Amniotic epithelial cell (primary cell): ENCODE results near the gene SPDYE3.
A peak's percentile ranks its signal among the peaks of the same experiment; 100 is the strongest.
"Not testable (repeated sequence)": the region's sequence is repeated elsewhere in the genome, so short reads cannot be mapped to it uniquely, and the experiment has no call there.

Source experiments
- DNase-seq: peaks from one replicate; pipeline ENCODE4 v3.0.0-alpha.2; 2010; ENCODE audit warnings: low read depth

The SPDYE3 gene

DNA sequence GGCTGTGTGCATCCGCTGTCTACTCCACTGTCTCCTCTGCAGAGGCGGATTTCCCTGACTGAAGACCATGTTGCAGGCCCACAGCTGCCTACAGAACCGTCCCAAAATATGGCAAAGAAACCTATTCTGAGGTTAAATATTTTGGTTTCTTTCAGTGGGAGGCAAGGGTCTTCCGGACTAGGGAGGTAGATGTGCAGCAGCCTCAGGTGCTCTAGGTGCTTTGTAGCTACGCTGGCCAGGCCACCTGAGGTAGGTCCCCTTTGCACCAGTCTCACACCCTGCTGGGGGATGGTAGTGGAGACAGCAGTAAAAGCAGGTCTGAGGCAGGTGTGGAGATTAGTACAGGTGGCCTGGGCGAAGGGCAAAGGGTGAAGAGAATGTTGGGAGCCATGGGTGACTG, 42.3 kb downstream of the SPDYE3 start:
- DNase-seq = no peak

DNA sequence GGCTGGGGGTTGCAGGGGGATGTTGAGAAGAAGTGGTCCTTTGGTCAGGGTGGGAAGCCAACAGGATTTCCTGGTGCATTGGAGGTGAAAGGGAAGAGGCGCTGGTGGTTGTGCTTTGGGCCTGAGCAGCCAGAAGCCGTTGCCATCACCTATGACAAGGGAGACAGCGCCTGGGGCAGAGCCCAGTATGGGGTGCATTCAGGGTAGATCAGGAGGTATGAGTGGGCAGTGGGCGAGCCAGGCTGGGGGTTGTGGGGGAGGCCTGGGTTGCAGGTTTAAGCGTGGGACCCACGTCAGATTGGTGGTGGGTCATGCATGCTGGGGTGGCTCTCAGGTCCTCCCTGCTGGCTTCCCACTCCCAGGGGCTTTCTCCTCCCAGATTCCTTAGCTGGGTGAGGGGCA, 44.2 kb downstream of the SPDYE3 start:
- no peak for DNase-seq

GRCh38 chr7:100352230-100352781, 44.8 kb downstream of the SPDYE3 start:
- not testable (repeated sequence) for DNase-seq

GRCh38 chr7:100352984-100353684, 45.6 kb downstream of the SPDYE3 start:
- no peak for DNase-seq

GRCh38 chr7:100353685-100354330, 46.3 kb downstream of the SPDYE3 start:
- DNase-seq = no peak

DNA sequence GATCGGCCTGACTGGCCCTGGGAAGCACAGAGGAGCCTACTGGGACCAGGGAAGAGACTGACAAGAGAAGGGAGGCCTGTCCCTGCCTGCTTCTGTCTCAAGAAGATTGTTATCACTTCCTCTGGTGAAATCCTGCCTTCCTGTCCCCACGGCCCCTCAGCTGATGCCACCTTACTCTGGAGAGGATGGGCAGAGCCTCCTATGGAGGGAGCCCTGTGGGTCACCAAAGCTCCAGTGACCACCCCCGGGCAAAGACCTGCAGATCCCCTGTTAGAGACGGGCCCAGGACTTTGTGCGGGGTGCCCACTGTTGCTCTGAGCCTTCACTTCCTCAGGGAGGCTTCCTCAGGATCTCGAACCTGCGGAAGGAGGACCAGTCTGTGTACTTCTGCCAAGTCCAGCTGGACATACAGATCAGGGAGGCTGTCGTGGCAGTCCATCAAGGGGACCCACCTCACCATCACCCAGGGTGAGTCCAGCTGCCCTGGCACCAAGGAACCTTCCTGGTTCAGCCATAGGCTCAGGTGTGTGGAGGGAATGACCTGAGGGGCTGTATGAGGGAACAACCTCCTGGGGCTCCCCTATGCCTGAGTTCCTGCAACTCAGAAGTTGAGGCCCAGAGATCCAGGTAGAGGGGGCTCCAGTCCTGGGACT, 49.0 kb downstream of the SPDYE3 start:
- DNase-seq = no peak

DNA sequence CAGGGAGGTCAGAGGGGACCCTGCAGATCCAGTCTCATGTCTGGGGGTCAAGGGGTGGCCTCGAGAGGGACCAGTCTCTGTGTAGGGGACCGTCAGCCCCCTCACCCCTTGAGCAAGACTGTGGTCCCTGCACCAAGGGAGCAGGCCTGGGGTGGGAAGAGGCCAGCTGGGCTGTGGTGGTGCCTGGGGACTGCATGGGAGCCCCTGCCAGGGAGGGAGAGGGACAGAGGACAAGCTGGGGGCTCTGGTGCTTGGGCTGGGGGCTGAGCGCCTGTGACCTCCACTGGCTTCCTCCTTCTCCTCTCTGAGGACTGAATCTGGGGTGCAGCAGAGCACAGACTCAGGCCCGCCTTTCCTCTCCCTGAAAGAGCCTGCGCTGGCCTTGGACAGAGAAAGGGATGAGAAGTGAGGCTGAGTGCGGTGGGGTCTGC, 49.6 kb downstream of the SPDYE3 start:
- DNase-seq = no peak

GRCh38 chr7:100358027-100358856, 50.7 kb downstream of the SPDYE3 start, which contains the start of gene PILRB:
Gene PILRB (plus strand): TSS chr7:100358117. CDS start chr7:100358303, 186 bp downstream.
- DNase-seq = no peak

DNA sequence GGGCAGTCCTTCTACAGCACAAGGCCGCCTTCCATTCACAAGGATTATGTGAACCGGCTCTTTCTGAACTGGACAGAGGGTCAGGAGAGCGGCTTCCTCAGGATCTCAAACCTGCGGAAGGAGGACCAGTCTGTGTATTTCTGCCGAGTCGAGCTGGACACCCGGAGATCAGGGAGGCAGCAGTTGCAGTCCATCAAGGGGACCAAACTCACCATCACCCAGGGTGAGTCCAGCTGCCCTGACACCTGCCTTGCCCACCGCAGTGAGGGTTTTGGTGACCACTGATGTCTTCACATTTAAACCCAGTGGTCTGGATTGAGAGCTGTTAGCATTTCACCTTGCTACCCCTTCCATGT, 51.3 kb downstream of the SPDYE3 start:
- DNase-seq = no peak

DNA sequence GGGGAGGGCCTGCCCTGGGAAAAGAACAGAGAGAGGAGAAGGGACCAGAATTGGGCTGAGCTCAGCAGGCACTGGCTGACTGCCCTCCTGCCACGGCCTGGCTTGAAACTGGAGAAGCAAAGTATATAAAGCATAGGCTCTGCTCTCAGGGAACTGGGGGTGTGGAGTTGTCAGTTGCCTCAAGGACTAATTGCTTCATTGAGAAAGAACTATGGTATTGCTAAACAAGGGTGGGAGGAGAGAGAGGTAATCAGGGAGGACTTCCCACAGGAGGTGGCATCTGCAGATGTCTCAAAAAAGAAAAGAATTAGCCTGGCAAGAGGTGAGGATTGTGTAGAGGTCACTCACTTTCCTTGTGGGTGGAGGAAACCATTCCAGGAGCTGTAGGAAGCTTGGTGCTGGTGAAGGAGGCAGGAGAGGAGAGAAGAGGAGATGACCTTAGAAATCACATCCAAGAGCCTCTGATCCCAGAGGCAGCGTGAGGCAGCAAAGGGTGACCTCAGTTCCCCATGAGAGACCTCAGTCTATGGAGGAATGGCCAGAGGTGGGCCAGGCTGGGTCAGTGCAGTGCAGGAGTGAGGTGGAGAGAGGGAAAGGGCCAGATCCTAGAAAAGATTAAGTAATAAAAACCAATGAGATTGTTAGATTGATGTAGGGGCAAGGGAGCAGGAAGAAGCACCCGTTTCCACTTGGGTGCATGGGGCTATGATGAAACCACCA, 52.8 kb downstream of the SPDYE3 start:
- peak; percentile 47 for DNase-seq

GRCh38 chr7:100363098-100363497, 55.6 kb downstream of the SPDYE3 start:
- DNase-seq = no peak

- not testable (repeated sequence) for DNase-seq
Measured at GRCh38 chr7:100363797-100364196, 56.3 kb downstream of the SPDYE3 start.

GRCh38 chr7:100364480-100364879, 57.0 kb downstream of the SPDYE3 start:
- no peak for DNase-seq

- not testable (repeated sequence) for DNase-seq
Measured at GRCh38 chr7:100365998-100366367, 58.5 kb downstream of the SPDYE3 start.

GRCh38 chr7:100366411-100367250, 59.1 kb downstream of the SPDYE3 start:
- no peak for DNase-seq

DNA sequence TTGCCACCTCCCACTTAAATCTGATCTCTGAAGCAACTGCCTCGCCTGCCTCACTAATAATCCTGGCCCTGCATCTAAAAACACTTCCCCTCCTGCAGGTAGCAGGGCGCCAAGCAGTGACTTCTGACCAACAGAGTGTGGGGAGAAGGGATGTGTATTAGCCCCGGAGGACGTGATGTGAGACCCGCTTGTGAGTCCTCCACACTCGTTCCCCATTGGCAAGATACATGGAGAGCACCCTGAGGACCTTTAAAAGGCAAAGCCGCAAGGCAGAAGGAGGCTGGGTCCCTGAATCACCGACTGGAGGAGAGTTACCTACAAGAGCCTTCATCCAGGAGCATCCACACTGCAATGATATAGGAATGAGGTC, 59.7 kb downstream of the SPDYE3 start:
- DNase-seq = no peak

DNA sequence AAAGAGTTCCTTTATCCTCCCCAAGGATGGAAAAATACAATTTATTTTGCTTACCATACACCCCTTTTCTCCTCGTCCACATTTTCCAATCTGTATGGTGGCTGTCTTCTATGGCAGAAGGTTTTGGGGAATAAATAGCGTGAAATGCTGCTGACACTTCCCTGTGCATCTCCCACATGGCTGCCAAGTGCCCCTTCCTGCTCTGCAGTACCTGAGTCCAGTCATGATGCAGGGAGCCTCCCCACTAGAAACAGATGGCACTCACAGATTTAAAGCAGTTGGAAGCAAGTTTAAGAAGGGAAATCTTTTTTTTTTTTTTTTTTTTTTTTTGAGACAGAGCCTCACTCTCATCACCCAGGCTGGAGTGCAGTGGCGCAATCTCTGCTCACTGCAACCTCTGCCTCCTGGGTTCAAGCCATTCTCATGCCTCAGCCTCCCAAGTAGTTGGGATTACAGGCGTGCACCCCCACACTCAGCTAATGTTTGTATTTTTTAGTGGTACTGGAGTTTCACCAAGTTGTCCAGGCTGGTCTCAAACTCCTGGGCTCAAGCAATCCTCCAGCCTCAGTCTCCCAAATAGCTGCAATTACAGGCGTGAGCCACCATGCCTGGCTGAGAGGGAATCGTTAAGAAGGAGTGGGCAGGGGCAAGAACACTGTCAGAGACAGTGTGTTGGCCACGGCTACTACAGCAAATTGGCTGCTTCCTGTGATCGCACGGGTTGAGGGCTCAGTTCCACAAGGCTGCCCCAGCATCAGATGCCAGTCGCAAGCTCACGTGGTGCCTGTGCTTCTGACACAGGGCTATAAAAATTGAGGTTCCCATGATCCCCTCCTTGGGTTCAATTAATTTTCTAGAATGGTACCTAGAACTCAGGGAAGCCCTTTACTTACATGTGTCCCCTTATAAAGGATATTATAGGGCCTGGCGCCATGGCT, 60.4 kb downstream of the SPDYE3 start:
- DNase-seq = no peak

- DNase-seq = no peak
Measured at GRCh38 chr7:100369105-100369504, 61.6 kb downstream of the SPDYE3 start.

- DNase-seq = no peak
Measured at GRCh38 chr7:100370303-100370702, 62.8 kb downstream of the SPDYE3 start.
